ENCODE data around the gene HOXC11. TPM values are rescaled to one million over a fixed set of nuclear protein-coding genes. Genes with fewer than 3 reads are reported as not detected.

The HOXC11 gene
- total and polyA plus RNA-seq, 2 donors (not counting 1 experiment from before 2014, with no cell fraction given), result not detected

DNA sequence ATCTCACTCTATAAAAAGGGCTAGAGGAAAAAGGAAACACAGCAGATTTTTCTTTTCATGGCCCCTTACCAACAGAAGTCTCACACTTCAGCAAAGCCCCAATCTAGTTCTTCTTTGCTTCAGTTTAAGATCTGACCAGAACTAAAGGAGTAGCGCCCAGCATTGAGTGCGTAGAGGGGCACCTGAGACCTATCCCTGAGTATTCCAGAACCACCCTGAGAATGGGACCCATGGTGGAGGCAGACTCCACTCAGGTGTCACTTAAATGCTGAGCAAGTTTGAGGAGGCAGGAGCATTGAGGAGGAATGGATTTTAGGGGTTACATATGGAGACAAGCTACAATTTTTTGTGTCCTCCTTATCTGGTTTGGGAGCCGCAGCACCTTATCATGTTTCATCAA lies 1.8 kb upstream of the HOXC11 start:
- ChIA-PET POLR2A (no interaction called here), CTCF (interaction anchor here (1.6 kb wide), 1 partner anchor 230 kb away, joined by 5 read pairs; no protein-coding TSS in a partner anchor)
- Histone ChIP-seq H3K9me3 (ENCODE audit: control extremely low read depth in 1 of 3, control insufficient read depth in 2 of 3, insufficient read depth in 1 of 3, low read length in 2 of 3) (peaks cover 0 to 74% (median 13%) of the 10 kb centered on the region in 3 donors), H3K4me3 (ENCODE audit: control extremely low read depth in 1 of 5, extremely low read depth in 1 of 5, insufficient read depth in 1 of 5, low read depth in 2 of 5, low read length in 4 of 5) (no peak overlapping the region), H3K27ac (ENCODE audit: low read length in 2 of 2) (no peak overlapping the region), H3K4me2 (replicated peaks; ENCODE audit: low read depth, low read length, poor library complexity, severe bottlenecking) (no peak overlapping the region), H3K27me3 (replicated peaks in 1 of 4; ENCODE audit: control extremely low read depth in 1 of 4, control insufficient read depth in 3 of 4, insufficient read depth in 4 of 4, low read length in 3 of 4) (peaks cover 0 to 99% (median 88%) of the 10 kb centered on the region in 4 experiments), H4K20me1 (ENCODE audit: control insufficient read depth, insufficient read depth, low read length, poor library complexity, severe bottlenecking) (no peaks in the 10 kb centered on the region), H2AFZ (ENCODE audit: insufficient read depth, low read depth, low read length, poor library complexity, severe bottlenecking) (no peak overlapping the region), H3K36me3 (replicated peaks in 1 of 2; ENCODE audit: control extremely low read depth in 1 of 2, control insufficient read depth in 1 of 2, extremely low read depth in 1 of 2, insufficient read depth in 2 of 2, low read length in 1 of 2) (no peaks in the 10 kb centered on the region), H3K4me1 (ENCODE audit: control insufficient read depth in 2 of 2, insufficient read depth in 2 of 2, low read length in 2 of 2) (peaks cover 31 to 57% of the 10 kb centered on the region in 2 donors), H3K79me2 (ENCODE audit: control insufficient read depth, insufficient read depth, low read length) (no peaks in the 10 kb centered on the region), H3K9ac (ENCODE audit: low read length) (no peak overlapping the region)
- Mint-ChIP-seq H3K27ac (peak overlapping the region; percentile 41), H3K9me3 (ENCODE audit: insufficient read depth) (peaks cover 2% of the 10 kb centered on the region), H3K27me3 (peaks cover 92% of the 10 kb centered on the region), H3K4me1 (peaks cover 29% of the 10 kb centered on the region), H3K4me3 (no peak overlapping the region)
- 100% methylated on average over 1 of the region's 3 CpGs for WGBS (ENCODE audit: insufficient coverage)
- intact Hi-C loops (cut with micrococcal nuclease), result no loop called here
- ATAC-seq (ENCODE audit: low read depth) (no peak), DNase-seq (no peak)
- TF ChIP-seq EZH2 (IDR thresholded peaks at IDR 0.05; ENCODE audit: borderline replicate concordance, insufficient read depth, low read depth, low read length, poor library complexity, severe bottlenecking), result no peak
- TF ChIP-seq, protein P1, sequence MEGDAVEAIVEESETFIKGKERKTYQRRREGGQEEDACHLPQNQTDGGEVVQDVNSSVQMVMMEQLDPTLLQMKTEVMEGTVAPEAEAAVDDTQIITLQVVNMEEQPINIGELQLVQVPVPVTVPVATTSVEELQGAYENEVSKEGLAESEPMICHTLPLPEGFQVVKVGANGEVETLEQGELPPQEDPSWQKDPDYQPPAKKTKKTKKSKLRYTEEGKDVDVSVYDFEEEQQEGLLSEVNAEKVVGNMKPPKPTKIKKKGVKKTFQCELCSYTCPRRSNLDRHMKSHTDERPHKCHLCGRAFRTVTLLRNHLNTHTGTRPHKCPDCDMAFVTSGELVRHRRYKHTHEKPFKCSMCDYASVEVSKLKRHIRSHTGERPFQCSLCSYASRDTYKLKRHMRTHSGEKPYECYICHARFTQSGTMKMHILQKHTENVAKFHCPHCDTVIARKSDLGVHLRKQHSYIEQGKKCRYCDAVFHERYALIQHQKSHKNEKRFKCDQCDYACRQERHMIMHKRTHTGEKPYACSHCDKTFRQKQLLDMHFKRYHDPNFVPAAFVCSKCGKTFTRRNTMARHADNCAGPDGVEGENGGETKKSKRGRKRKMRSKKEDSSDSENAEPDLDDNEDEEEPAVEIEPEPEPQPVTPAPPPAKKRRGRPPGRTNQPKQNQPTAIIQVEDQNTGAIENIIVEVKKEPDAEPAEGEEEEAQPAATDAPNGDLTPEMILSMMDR (IDR thresholded peaks at IDR 0.05), result no peak

DNA sequence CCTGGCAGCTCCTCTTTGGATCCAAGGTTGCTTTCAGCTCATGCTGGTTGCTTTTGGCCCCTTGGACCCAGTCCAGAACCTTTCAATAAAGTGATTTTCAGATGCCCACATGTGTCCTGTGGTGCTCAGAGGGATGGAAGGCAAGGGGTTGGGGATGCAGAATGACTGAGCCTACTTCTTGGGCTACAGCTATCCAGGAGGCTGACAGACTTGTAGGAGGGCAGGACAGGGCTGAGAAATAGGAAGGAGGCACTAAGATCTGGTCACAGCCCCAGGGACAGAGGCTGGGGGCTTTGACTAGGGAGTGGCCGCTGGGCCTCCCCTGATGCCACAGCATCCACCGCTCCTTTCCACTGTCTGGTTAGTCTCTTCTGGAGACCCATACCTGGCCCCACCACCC lies 1.2 kb upstream of the HOXC11 start:
- no peaks in the 10 kb centered on the region for H3K36me3 ChIP-seq (replicated peaks in 1 of 2; ENCODE audit: control extremely low read depth in 1 of 2, control insufficient read depth in 1 of 2, extremely low read depth in 1 of 2, insufficient read depth in 2 of 2, low read length in 1 of 2)
- peaks cover 25 to 56% of the 10 kb centered on the region in 2 donors for H3K4me1 ChIP-seq (ENCODE audit: control insufficient read depth in 2 of 2, insufficient read depth in 2 of 2, low read length in 2 of 2)
- H3K9me3 Mint-ChIP-seq (ENCODE audit: insufficient read depth), result peaks cover 2% of the 10 kb centered on the region
- H3K9me3 ChIP-seq (ENCODE audit: control extremely low read depth in 1 of 3, control insufficient read depth in 2 of 3, insufficient read depth in 1 of 3, low read length in 2 of 3), result peaks cover 0 to 74% (median 13%) of the 10 kb centered on the region in 3 donors
- H4K20me1 ChIP-seq (ENCODE audit: control insufficient read depth, insufficient read depth, low read length, poor library complexity, severe bottlenecking), result no peaks in the 10 kb centered on the region
- ATAC-seq (ENCODE audit: low read depth) (no peak), DNase-seq (no peak)
- peaks cover 88% of the 10 kb centered on the region for H3K27me3 Mint-ChIP-seq
- 39% methylated on average over 2 of the region's 2 CpGs for WGBS (ENCODE audit: insufficient coverage)
- H3K4me3 ChIP-seq (ENCODE audit: control extremely low read depth in 1 of 5, extremely low read depth in 1 of 5, insufficient read depth in 1 of 5, low read depth in 2 of 5, low read length in 4 of 5), result no peak overlapping the region
- H2AFZ ChIP-seq (ENCODE audit: insufficient read depth, low read depth, low read length, poor library complexity, severe bottlenecking), result no peak overlapping the region
- H3K27me3 ChIP-seq (replicated peaks in 1 of 4; ENCODE audit: control extremely low read depth in 1 of 4, control insufficient read depth in 3 of 4, insufficient read depth in 4 of 4, low read length in 3 of 4), result peaks cover 0 to 99% (median 88%) of the 10 kb centered on the region in 4 experiments
- no peak for TF ChIP-seq EZH2 (IDR thresholded peaks at IDR 0.05; ENCODE audit: borderline replicate concordance, insufficient read depth, low read depth, low read length, poor library complexity, severe bottlenecking)
- TF ChIP-seq, protein P1 (IDR thresholded peaks at IDR 0.05), result no peak
- ChIA-PET CTCF (interaction anchor here (1.3 to 1.6 kb wide), 2 partner anchors 44 to 229 kb away, joined by 3 to 5 read pairs; no protein-coding TSS in a partner anchor), POLR2A (no interaction called here)
- H3K4me3 Mint-ChIP-seq, result no peak overlapping the region
- no peak overlapping the region for H3K27ac ChIP-seq (ENCODE audit: low read length in 2 of 2)
- H3K9ac ChIP-seq (ENCODE audit: low read length), result no peak overlapping the region
- H3K27ac Mint-ChIP-seq, result no peak overlapping the region
- peaks cover 24% of the 10 kb centered on the region for H3K4me1 Mint-ChIP-seq
- no peaks in the 10 kb centered on the region for H3K79me2 ChIP-seq (ENCODE audit: control insufficient read depth, insufficient read depth, low read length)
- no peak overlapping the region for H3K4me2 ChIP-seq (replicated peaks; ENCODE audit: low read depth, low read length, poor library complexity, severe bottlenecking)
- intact Hi-C loops (cut with micrococcal nuclease), result no loop called here
